ENCODE measurements around the gene LY6G6D.
"Not testable (repeated sequence)": the region's sequence is repeated elsewhere in the genome, so short reads cannot be mapped to it uniquely, and the experiment has no call there.

LY6G6D gene

GRCh38 chr6:31700740-31701401 is 14.3 kb upstream of the LY6G6D start:
- Histone ChIP-seq H3K9ac (ENCODE audit: low read length) (no peak overlapping the region), H3K4me1 (ENCODE audit: control insufficient read depth, insufficient read depth, low read length) (peaks cover 9% of the 10 kb centered on the region), H3K27me3 (ENCODE audit: control insufficient read depth, insufficient read depth, low read length) (no peaks in the 10 kb centered on the region), H3K36me3 (ENCODE audit: control insufficient read depth, insufficient read depth, low read length) (peaks cover 12% of the 10 kb centered on the region), H3K27ac (ENCODE audit: low read depth, low read length) (no peak overlapping the region), H3K4me3 (ENCODE audit: low read length) (peak overlapping the region; percentile 10)

- peak overlapping the region; percentile 89 for H3K4me3 ChIP-seq (ENCODE audit: low read length)
- peaks cover 9% of the 10 kb centered on the region for H3K4me1 ChIP-seq (ENCODE audit: control insufficient read depth, insufficient read depth, low read length)
- H3K27me3 ChIP-seq (ENCODE audit: control insufficient read depth, insufficient read depth, low read length): no peaks in the 10 kb centered on the region
- H3K27ac ChIP-seq (ENCODE audit: low read depth, low read length): peak overlapping the region; percentile 99
- H3K36me3 ChIP-seq (ENCODE audit: control insufficient read depth, insufficient read depth, low read length): peaks cover 11% of the 10 kb centered on the region
- H3K9ac ChIP-seq (ENCODE audit: low read length): peak overlapping the region; percentile 97
Measured at GRCh38 chr6:31701666-31702404, 13.3 kb upstream of the LY6G6D start.

GRCh38 chr6:31702405-31702818 is 12.7 kb upstream of the LY6G6D start:
- Histone ChIP-seq H3K27me3 (ENCODE audit: control insufficient read depth, insufficient read depth, low read length) (no peaks in the 10 kb centered on the region), H3K4me1 (ENCODE audit: control insufficient read depth, insufficient read depth, low read length) (peaks cover 9% of the 10 kb centered on the region), H3K4me3 (ENCODE audit: low read length) (peak overlapping the region; percentile 89), H3K36me3 (ENCODE audit: control insufficient read depth, insufficient read depth, low read length) (peaks cover 9% of the 10 kb centered on the region), H3K27ac (ENCODE audit: low read depth, low read length) (peak overlapping the region; percentile 99), H3K9ac (ENCODE audit: low read length) (peak overlapping the region; percentile 97)

- peak within 1 kb of the TSS; percentile 97 for H3K9ac ChIP-seq (ENCODE audit: low read length)
- peak within 1 kb of the TSS; percentile 99 for H3K27ac ChIP-seq (ENCODE audit: low read depth, low read length)
- H3K27me3 ChIP-seq (ENCODE audit: control insufficient read depth, insufficient read depth, low read length): no peaks in the 10 kb centered on the region
- H3K36me3 ChIP-seq (ENCODE audit: control insufficient read depth, insufficient read depth, low read length): peaks cover 9% of the 10 kb centered on the region
- peak within 1 kb of the TSS; percentile 89 for H3K4me3 ChIP-seq (ENCODE audit: low read length)
- peaks cover 9% of the 10 kb centered on the region for H3K4me1 ChIP-seq (ENCODE audit: control insufficient read depth, insufficient read depth, low read length)
Measured at GRCh38 chr6:31702819-31703716, 12.1 kb upstream of the LY6G6D start, which contains the start of gene ABHD16A. TSS of gene ABHD16A (minus strand) at chr6:31703324. CDS start at chr6:31703281, 43 bp downstream.

- no peaks in the 10 kb centered on the region for H3K27me3 ChIP-seq (ENCODE audit: control insufficient read depth, insufficient read depth, low read length)
- H3K27ac ChIP-seq (ENCODE audit: low read depth, low read length): no peak overlapping the region
- H3K4me1 ChIP-seq (ENCODE audit: control insufficient read depth, insufficient read depth, low read length): peaks cover 9% of the 10 kb centered on the region
- no peak overlapping the region for H3K9ac ChIP-seq (ENCODE audit: low read length)
- H3K4me3 ChIP-seq (ENCODE audit: low read length): no peak overlapping the region
- H3K36me3 ChIP-seq (ENCODE audit: control insufficient read depth, insufficient read depth, low read length): peaks cover under 1% of the 10 kb centered on the region
Measured at GRCh38 chr6:31705931-31706330, 9.2 kb upstream of the LY6G6D start.

GRCh38 chr6:31706599-31706998 is 8.5 kb upstream of the LY6G6D start, which contains the start of gene LY6G6F:
TSS of gene LY6G6F (plus strand) at chr6:31706866. CDS start at chr6:31706907, 41 bp downstream.
- Histone ChIP-seq H3K4me1 (ENCODE audit: control insufficient read depth, insufficient read depth, low read length) (peaks cover 7% of the 10 kb centered on the region), H3K9ac (ENCODE audit: low read length) (no peak within 1 kb of the TSS), H3K4me3 (ENCODE audit: low read length) (no peak within 1 kb of the TSS), H3K27ac (ENCODE audit: low read depth, low read length) (no peak within 1 kb of the TSS), H3K36me3 (ENCODE audit: control insufficient read depth, insufficient read depth, low read length) (no peaks in the 10 kb centered on the region), H3K27me3 (ENCODE audit: control insufficient read depth, insufficient read depth, low read length) (no peaks in the 10 kb centered on the region)

- Histone ChIP-seq H3K4me3 (ENCODE audit: low read length) (no peak overlapping the region), H3K36me3 (ENCODE audit: control insufficient read depth, insufficient read depth, low read length) (no peaks in the 10 kb centered on the region), H3K27ac (ENCODE audit: low read depth, low read length) (no peak overlapping the region), H3K9ac (ENCODE audit: low read length) (no peak overlapping the region), H3K27me3 (ENCODE audit: control insufficient read depth, insufficient read depth, low read length) (no peaks in the 10 kb centered on the region), H3K4me1 (ENCODE audit: control insufficient read depth, insufficient read depth, low read length) (no peaks in the 10 kb centered on the region)
Measured at GRCh38 chr6:31707701-31708100, 7.4 kb upstream of the LY6G6D start.

GRCh38 chr6:31708224-31708623 is 6.9 kb upstream of the LY6G6D start:
- no peak overlapping the region for H3K4me3 ChIP-seq (ENCODE audit: low read length)
- H3K4me1 ChIP-seq (ENCODE audit: control insufficient read depth, insufficient read depth, low read length): no peaks in the 10 kb centered on the region
- H3K9ac ChIP-seq (ENCODE audit: low read length): no peak overlapping the region
- no peaks in the 10 kb centered on the region for H3K36me3 ChIP-seq (ENCODE audit: control insufficient read depth, insufficient read depth, low read length)
- no peak overlapping the region for H3K27ac ChIP-seq (ENCODE audit: low read depth, low read length)
- H3K27me3 ChIP-seq (ENCODE audit: control insufficient read depth, insufficient read depth, low read length): no peaks in the 10 kb centered on the region

GRCh38 chr6:31709157-31709556 is 6.0 kb upstream of the LY6G6D start:
- not testable (repeated sequence) for H3K36me3 ChIP-seq (ENCODE audit: control insufficient read depth, insufficient read depth, low read length); H3K4me1 ChIP-seq (ENCODE audit: control insufficient read depth, insufficient read depth, low read length); H3K4me3 ChIP-seq (ENCODE audit: low read length); H3K27me3 ChIP-seq (ENCODE audit: control insufficient read depth, insufficient read depth, low read length); H3K27ac ChIP-seq (ENCODE audit: low read depth, low read length); H3K9ac ChIP-seq (ENCODE audit: low read length)

- no peak overlapping the region for H3K9ac ChIP-seq (ENCODE audit: low read length)
- no peak overlapping the region for H3K27ac ChIP-seq (ENCODE audit: low read depth, low read length)
- H3K36me3 ChIP-seq (ENCODE audit: control insufficient read depth, insufficient read depth, low read length): no peaks in the 10 kb centered on the region
- H3K4me1 ChIP-seq (ENCODE audit: control insufficient read depth, insufficient read depth, low read length): no peaks in the 10 kb centered on the region
- H3K4me3 ChIP-seq (ENCODE audit: low read length): no peak overlapping the region
- no peaks in the 10 kb centered on the region for H3K27me3 ChIP-seq (ENCODE audit: control insufficient read depth, insufficient read depth, low read length)
Measured at GRCh38 chr6:31710523-31711219, 4.5 kb upstream of the LY6G6D start.

- Histone ChIP-seq H3K4me1 (ENCODE audit: control insufficient read depth, insufficient read depth, low read length) (no peaks in the 10 kb centered on the region), H3K27me3 (ENCODE audit: control insufficient read depth, insufficient read depth, low read length) (no peaks in the 10 kb centered on the region), H3K27ac (ENCODE audit: low read depth, low read length) (no peak overlapping the region), H3K36me3 (ENCODE audit: control insufficient read depth, insufficient read depth, low read length) (no peaks in the 10 kb centered on the region), H3K9ac (ENCODE audit: low read length) (no peak overlapping the region), H3K4me3 (ENCODE audit: low read length) (no peak overlapping the region)
Measured at GRCh38 chr6:31711233-31711632, 3.9 kb upstream of the LY6G6D start.

GRCh38 chr6:31712296-31712695 is 2.9 kb upstream of the LY6G6D start:
- Histone ChIP-seq H3K36me3 (ENCODE audit: control insufficient read depth, insufficient read depth, low read length) (no peaks in the 10 kb centered on the region), H3K4me1 (ENCODE audit: control insufficient read depth, insufficient read depth, low read length) (no peaks in the 10 kb centered on the region), H3K9ac (ENCODE audit: low read length) (no peak overlapping the region), H3K4me3 (ENCODE audit: low read length) (no peak overlapping the region), H3K27ac (ENCODE audit: low read depth, low read length) (no peak overlapping the region), H3K27me3 (ENCODE audit: control insufficient read depth, insufficient read depth, low read length) (no peaks in the 10 kb centered on the region)

Measured in rectal smooth muscle tissue (tissue), 1 donor.